ENCODE measurements around the gene PPM1H.
"Not testable (repeated sequence)": the region's sequence is repeated elsewhere in the genome, so short reads cannot be mapped to it uniquely, and the experiment has no call there.

The PPM1H gene

GRCh38 chr12:62670986-62671720, 263.8 kb downstream of the PPM1H start:
- Histone ChIP-seq H3K27me3 (ENCODE audit: insufficient read depth, low read length, poor library complexity) (no peaks in the 10 kb centered on the region), H3K9ac (ENCODE audit: low read depth, low read length) (no peak overlapping the region), H3K4me3 (ENCODE audit: low read depth in 1 of 2, low read length in 2 of 2) (no peak overlapping the region), H4K20me1 (ENCODE audit: insufficient read depth, low read length) (no peaks in the 10 kb centered on the region), H2AFZ (ENCODE audit: low read depth, low read length) (no peak overlapping the region), H3K4me1 (ENCODE audit: insufficient read depth, low read length) (no peaks in the 10 kb centered on the region), H3K79me2 (ENCODE audit: insufficient read depth, low read length) (no peaks in the 10 kb centered on the region), H3K9me3 (ENCODE audit: insufficient read depth, low read length, severe bottlenecking) (peaks cover 2% of the 10 kb centered on the region), H3K36me3 (ENCODE audit: insufficient read depth, low read length) (no peaks in the 10 kb centered on the region), H3K4me2 (ENCODE audit: insufficient read depth, low read length) (no peak overlapping the region), H3K27ac (ENCODE audit: low read length) (no peak overlapping the region)
- ATAC-seq (ENCODE audit: insufficient read depth, low read depth) (no peak), DNase-seq (no peak)
- TF ChIP-seq EZH2 (IDR thresholded peaks at IDR 0.05; ENCODE audit: borderline replicate concordance, low read depth, low read length, severe bottlenecking) = no peak
- TF ChIP-seq CTCF (IDR thresholded peaks at IDR 0.05; ENCODE audit: borderline replicate concordance, extremely low read depth, low read length, poor library complexity, severe bottlenecking) = no peak

- no peak for ATAC-seq (ENCODE audit: insufficient read depth, low read depth)
Measured at GRCh38 chr12:62668782-62669181, 266.2 kb downstream of the PPM1H start.

GRCh38 chr12:62664951-62665350, 270.0 kb downstream of the PPM1H start:
- not testable (repeated sequence) for H3K4me3 ChIP-seq (ENCODE audit: low read depth in 1 of 2, low read length in 2 of 2); H4K20me1 ChIP-seq (ENCODE audit: insufficient read depth, low read length); H3K9me3 ChIP-seq (ENCODE audit: insufficient read depth, low read length, severe bottlenecking); H3K27ac ChIP-seq (ENCODE audit: low read length); H3K4me2 ChIP-seq (ENCODE audit: insufficient read depth, low read length); H3K79me2 ChIP-seq (ENCODE audit: insufficient read depth, low read length); ATAC-seq (ENCODE audit: insufficient read depth, low read depth); DNase-seq; H3K27me3 ChIP-seq (ENCODE audit: insufficient read depth, low read length, poor library complexity); H2AFZ ChIP-seq (ENCODE audit: low read depth, low read length); H3K36me3 ChIP-seq (ENCODE audit: insufficient read depth, low read length); H3K9ac ChIP-seq (ENCODE audit: low read depth, low read length); H3K4me1 ChIP-seq (ENCODE audit: insufficient read depth, low read length)

More at GRCh38 chr12:62668782-62669181, 266.2 kb downstream of the PPM1H start:
- no peak for DNase-seq
- no peaks in the 10 kb centered on the region for H3K9me3 ChIP-seq (ENCODE audit: insufficient read depth, low read length, severe bottlenecking)
- no peaks in the 10 kb centered on the region for H3K36me3 ChIP-seq (ENCODE audit: insufficient read depth, low read length)
- no peak overlapping the region for H2AFZ ChIP-seq (ENCODE audit: low read depth, low read length)
- H3K79me2 ChIP-seq (ENCODE audit: insufficient read depth, low read length) = no peaks in the 10 kb centered on the region
- H3K9ac ChIP-seq (ENCODE audit: low read depth, low read length) = no peak overlapping the region
- H3K27me3 ChIP-seq (ENCODE audit: insufficient read depth, low read length, poor library complexity) = no peaks in the 10 kb centered on the region
- no peak overlapping the region for H3K4me3 ChIP-seq (ENCODE audit: low read depth in 1 of 2, low read length in 2 of 2)
- H3K4me1 ChIP-seq (ENCODE audit: insufficient read depth, low read length) = no peaks in the 10 kb centered on the region
- H4K20me1 ChIP-seq (ENCODE audit: insufficient read depth, low read length) = no peaks in the 10 kb centered on the region
- H3K4me2 ChIP-seq (ENCODE audit: insufficient read depth, low read length) = no peak overlapping the region
- TF ChIP-seq EZH2 (IDR thresholded peaks at IDR 0.05; ENCODE audit: borderline replicate concordance, low read depth, low read length, severe bottlenecking) (no peak), CTCF (IDR thresholded peaks at IDR 0.05; ENCODE audit: borderline replicate concordance, extremely low read depth, low read length, poor library complexity, severe bottlenecking) (no peak)
- H3K27ac ChIP-seq (ENCODE audit: low read length) = no peak overlapping the region

DNA sequence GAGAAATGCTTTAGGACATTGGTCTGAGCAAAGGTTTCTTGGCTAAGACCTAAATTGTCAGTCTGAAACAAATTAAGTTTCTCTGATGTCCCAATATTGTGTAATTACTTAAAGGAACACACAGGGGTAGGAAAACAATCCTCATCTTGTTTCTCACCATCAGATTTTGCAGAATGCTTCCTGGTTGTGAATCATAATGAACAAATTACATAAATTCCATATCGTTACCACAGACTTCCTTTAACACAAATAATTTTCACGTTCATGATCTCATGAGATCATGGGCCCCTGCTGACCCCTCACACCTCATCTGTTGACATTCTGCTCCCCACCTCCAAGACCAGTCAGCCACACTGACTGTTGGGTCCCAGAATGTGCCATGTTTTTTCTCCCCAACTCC, 274.2 kb downstream of the PPM1H start:
- TF ChIP-seq CTCF (IDR thresholded peaks at IDR 0.05; ENCODE audit: borderline replicate concordance, extremely low read depth, low read length, poor library complexity, severe bottlenecking) (no peak), EZH2 (IDR thresholded peaks at IDR 0.05; ENCODE audit: borderline replicate concordance, low read depth, low read length, severe bottlenecking) (no peak)
- no peak overlapping the region for H3K9ac ChIP-seq (ENCODE audit: low read depth, low read length)
- H3K4me2 ChIP-seq (ENCODE audit: insufficient read depth, low read length) = no peak overlapping the region
- H3K79me2 ChIP-seq (ENCODE audit: insufficient read depth, low read length) = no peaks in the 10 kb centered on the region
- H3K4me1 ChIP-seq (ENCODE audit: insufficient read depth, low read length) = no peaks in the 10 kb centered on the region
- H3K27me3 ChIP-seq (ENCODE audit: insufficient read depth, low read length, poor library complexity) = no peaks in the 10 kb centered on the region
- no peak for DNase-seq
- no peaks in the 10 kb centered on the region for H3K9me3 ChIP-seq (ENCODE audit: insufficient read depth, low read length, severe bottlenecking)
- H3K27ac ChIP-seq (ENCODE audit: low read length) = no peak overlapping the region
- no peak overlapping the region for H3K4me3 ChIP-seq (ENCODE audit: low read depth in 1 of 2, low read length in 2 of 2)
- no peak overlapping the region for H2AFZ ChIP-seq (ENCODE audit: low read depth, low read length)
- ATAC-seq (ENCODE audit: insufficient read depth, low read depth) = no peak
- H3K36me3 ChIP-seq (ENCODE audit: insufficient read depth, low read length) = no peaks in the 10 kb centered on the region
- H4K20me1 ChIP-seq (ENCODE audit: insufficient read depth, low read length) = no peaks in the 10 kb centered on the region
